Left ventricle myocardium inferior (tissue), 1 donor: ENCODE measurements around the gene NOB1. TPM values are rescaled to one million over a fixed set of nuclear protein-coding genes. Genes with fewer than 3 reads are reported as not detected.

Experiments
- DNase-seq: peaks from one replicate; pipeline ENCODE4 v3.0.0-alpha.2; 2020
- H3K27ac ChIP-seq: fragments of 200-600 bp; replicated peaks from 2 replicates; pipeline ENCODE4 v1.8.0; 2021
- H3K27me3 ChIP-seq: fragments of 200-600 bp; 2 replicates; pipeline ENCODE4 v1.8.0; 2021; ENCODE audit warnings: low read depth
- H3K36me3 ChIP-seq: fragments of 200-600 bp; 2 replicates; pipeline ENCODE4 v1.8.0; 2021
- H3K4me1 ChIP-seq: fragments of 200-600 bp; 2 replicates; pipeline ENCODE4 v1.8.0; 2021
- H3K4me3 ChIP-seq: fragments of 200-600 bp; 2 replicates; pipeline ENCODE4 v1.8.0; 2021; ENCODE audit warnings: mild to moderate bottlenecking, moderate library complexity
- H3K9me3 ChIP-seq: fragments of 200-600 bp; replicated peaks from 2 replicates; pipeline ENCODE4 v1.8.0; 2021
- intact Hi-C: fragments of 100-400 bp; cut with micrococcal nuclease; formaldehyde crosslinking; loops from one replicate; pipeline ENCODE4 v1.11.0; 2022
- total RNA-seq: library from RNA; stranded (reverse); fragmentation: NEBNext Ultra II Directional; extraction: Animal tissue kit (Norgen Biotek cat#: 25700); gene quantifications from one replicate; pipeline ENCODE4 v1.2.1, GENCODE V29; 2021
- TF ChIP-seq, protein P1 (sequence below): fragments of 200-600 bp; IDR thresholded peaks from 2 replicates; pipeline ENCODE4 v1.8.0; 2021; ENCODE audit warnings: antibody characterized with exemption, mild to moderate bottlenecking, borderline replicate concordance
- donor health status: DM: no; HTN: yes; CAD: no; lungs with severe emphysema.

NOB1 gene
- total RNA-seq, 1 donor from 2014 or later: 14.7 TPM

DNA sequence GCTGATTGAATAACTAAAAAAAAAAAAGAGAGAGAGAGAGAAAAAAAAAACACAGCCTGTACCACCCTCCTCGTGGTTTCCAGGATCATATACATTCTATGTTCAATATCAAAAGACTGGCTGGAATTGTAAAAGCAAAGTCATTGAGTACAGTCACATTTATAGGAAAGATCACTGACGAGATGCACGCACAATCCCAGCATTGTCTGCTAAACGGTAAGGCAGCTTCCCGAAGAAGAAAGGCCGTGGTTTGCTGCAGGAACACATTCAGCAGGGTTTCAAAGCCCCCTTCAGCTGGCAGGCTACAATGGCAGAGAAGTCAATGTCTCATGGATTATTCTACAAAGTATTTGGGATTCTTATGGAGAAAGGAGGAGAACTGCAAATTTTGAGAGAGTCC, 37.7 kb downstream of the NOB1 start:
- intact Hi-C loops: no loop called here
- no peaks in the 10 kb centered on the region for H3K9me3 ChIP-seq
- H3K36me3 ChIP-seq: peaks cover 61% of the 10 kb centered on the region
- no peak overlapping the region for H3K4me3 ChIP-seq
- DNase-seq: no peak
- TF ChIP-seq, protein P1, sequence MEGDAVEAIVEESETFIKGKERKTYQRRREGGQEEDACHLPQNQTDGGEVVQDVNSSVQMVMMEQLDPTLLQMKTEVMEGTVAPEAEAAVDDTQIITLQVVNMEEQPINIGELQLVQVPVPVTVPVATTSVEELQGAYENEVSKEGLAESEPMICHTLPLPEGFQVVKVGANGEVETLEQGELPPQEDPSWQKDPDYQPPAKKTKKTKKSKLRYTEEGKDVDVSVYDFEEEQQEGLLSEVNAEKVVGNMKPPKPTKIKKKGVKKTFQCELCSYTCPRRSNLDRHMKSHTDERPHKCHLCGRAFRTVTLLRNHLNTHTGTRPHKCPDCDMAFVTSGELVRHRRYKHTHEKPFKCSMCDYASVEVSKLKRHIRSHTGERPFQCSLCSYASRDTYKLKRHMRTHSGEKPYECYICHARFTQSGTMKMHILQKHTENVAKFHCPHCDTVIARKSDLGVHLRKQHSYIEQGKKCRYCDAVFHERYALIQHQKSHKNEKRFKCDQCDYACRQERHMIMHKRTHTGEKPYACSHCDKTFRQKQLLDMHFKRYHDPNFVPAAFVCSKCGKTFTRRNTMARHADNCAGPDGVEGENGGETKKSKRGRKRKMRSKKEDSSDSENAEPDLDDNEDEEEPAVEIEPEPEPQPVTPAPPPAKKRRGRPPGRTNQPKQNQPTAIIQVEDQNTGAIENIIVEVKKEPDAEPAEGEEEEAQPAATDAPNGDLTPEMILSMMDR: no peak
- no peaks in the 10 kb centered on the region for H3K27me3 ChIP-seq
- H3K4me1 ChIP-seq: no peaks in the 10 kb centered on the region
- no peak overlapping the region for H3K27ac ChIP-seq

DNA sequence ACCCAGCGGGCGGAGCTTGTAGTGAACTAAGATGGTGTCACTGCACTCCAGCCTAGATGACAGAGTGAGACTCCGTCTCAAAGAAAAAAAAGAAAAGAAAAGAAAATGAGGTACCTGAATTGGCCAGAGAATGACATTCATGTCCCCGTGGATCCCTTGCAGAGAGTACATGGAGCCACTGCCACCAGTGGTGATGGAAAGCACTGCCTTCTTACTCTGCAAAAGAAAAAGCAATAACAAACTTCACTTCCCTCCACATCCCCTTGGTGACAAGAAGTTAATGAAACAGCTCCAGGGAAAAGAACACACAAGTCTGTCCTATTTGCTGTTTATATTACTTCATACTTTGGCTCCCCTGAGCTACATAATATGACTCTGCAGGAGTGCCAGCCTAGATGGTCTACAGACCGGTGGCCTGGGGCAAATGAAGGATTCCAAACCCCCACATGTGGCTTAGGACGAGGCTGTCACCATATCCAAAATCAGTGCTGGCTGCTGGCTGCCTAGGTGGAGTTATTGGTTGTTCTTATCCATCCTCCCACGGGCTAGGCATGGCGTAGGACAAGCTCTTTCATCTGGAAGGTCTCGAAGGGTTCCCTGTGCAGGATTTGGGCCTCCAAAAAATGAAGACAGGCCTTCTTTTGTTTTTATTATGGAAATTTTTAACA, 41.7 kb downstream of the NOB1 start:
- TF ChIP-seq, protein P1: no peak
- peaks cover 65% of the 10 kb centered on the region for H3K36me3 ChIP-seq
- H3K4me3 ChIP-seq: no peak overlapping the region
- no peaks in the 10 kb centered on the region for H3K27me3 ChIP-seq
- H3K9me3 ChIP-seq: no peaks in the 10 kb centered on the region
- intact Hi-C loops: loop anchor here (5.0 kb wide), 1 partner anchor 39 kb away; the partner anchor contains the start of gene NOB1
- no peak for DNase-seq
- no peak overlapping the region for H3K27ac ChIP-seq
- H3K4me1 ChIP-seq: peaks cover 7% of the 10 kb centered on the region

DNA sequence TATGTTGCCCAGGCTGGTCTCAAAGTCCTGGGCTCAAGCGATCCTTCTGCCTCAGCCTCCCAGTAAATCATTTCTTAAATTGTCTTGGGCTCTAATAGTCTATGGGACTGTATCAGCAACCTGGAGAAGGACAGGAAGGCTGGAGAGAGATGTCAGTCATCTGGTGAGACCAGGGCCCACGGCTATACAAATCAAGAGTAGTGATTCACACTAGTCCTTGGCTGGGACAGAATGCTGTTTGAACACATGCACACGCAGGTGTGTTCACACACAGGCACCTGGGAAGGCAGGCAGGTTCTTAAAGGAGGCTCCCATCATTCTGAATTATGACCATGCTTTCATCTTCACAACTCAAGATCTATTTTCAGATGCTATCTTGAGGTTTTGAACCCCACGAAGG, 42.4 kb downstream of the NOB1 start:
- Histone ChIP-seq H3K27me3 (no peaks in the 10 kb centered on the region), H3K27ac (no peak overlapping the region), H3K36me3 (peaks cover 61% of the 10 kb centered on the region), H3K4me1 (peaks cover 7% of the 10 kb centered on the region), H3K9me3 (no peaks in the 10 kb centered on the region), H3K4me3 (no peak overlapping the region)
- intact Hi-C loops: loop anchor here (5.0 kb wide), 1 partner anchor 40 kb away; the partner anchor contains the start of gene NOB1
- TF ChIP-seq, protein P1: no peak
- no peak for DNase-seq

DNA sequence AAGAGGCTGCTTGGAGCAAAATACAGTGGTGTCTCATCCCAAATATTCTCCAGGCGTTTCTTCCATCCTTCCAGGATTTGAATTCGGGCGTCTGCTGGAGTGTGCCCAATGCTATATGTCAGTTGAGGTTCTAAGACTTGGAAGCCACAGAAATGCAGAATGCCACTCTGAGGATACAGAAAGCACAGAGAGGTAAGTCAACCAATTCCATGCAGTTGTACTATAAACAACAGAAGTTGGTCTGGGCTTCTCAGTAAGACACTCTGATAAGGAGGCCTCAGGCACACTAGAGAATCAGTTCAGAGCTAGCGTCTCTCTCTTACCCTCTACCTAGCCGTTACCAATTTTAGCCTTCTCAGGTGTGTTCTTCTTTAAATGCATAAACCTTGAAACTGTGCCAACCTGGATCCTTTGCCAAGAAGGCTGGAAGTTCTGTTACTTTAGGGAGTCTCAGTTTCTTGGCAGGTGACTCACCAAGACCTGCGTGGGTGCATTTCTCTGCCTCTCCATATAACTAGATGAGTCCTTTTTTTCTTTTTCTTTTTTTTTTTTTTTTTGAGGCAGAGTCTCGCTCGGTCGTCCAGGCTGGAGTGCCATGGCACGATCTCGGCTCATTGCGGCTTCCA, 43.5 kb downstream of the NOB1 start:
- H3K4me1 ChIP-seq: peaks cover 7% of the 10 kb centered on the region
- TF ChIP-seq, protein P1: no peak
- intact Hi-C loops: loop anchor here (5.0 kb wide), 1 partner anchor 41 kb away; the partner anchor contains the start of gene NOB1
- no peaks in the 10 kb centered on the region for H3K9me3 ChIP-seq
- DNase-seq: no peak
- no peaks in the 10 kb centered on the region for H3K27me3 ChIP-seq
- peaks cover 53% of the 10 kb centered on the region for H3K36me3 ChIP-seq
- no peak overlapping the region for H3K27ac ChIP-seq
- no peak overlapping the region for H3K4me3 ChIP-seq

DNA sequence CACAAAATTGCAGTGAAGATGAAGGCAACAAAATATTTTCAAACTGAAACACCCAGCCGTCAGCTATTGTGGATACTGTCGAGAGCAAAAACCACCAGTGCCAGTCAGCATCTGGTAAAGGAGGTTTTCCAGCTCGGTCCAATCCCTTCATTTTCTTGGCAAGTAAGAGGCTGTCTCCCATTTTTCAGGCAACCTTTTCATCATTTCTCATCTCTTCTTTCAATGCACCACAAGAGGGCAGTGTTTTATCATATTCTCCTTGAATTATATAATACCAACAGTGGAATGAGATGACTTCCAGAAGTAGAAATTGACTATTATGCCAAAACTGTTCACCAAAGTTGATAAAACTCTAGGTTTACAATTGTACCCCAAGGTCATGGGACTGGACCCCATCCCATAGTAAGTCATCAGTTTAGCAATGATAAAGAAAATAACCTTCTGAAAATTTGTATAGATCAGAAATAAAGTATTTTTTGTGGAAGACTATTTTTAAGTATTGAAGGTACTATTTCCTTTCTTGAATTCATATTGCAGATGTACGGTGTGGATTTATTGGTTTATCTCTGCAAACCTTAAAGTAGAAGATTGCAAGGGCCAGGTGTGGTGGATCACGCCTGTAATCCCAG, 45.2 kb downstream of the NOB1 start:
- H3K4me1 ChIP-seq: peaks cover 7% of the 10 kb centered on the region
- H3K4me3 ChIP-seq: no peak overlapping the region
- DNase-seq: no peak
- no peaks in the 10 kb centered on the region for H3K27me3 ChIP-seq
- no peaks in the 10 kb centered on the region for H3K9me3 ChIP-seq
- peak overlapping the region; percentile 42 for H3K27ac ChIP-seq
- peaks cover 36% of the 10 kb centered on the region for H3K36me3 ChIP-seq
- intact Hi-C loops: loop anchor here (5.0 kb wide), 1 partner anchor 43 kb away; the partner anchor contains the start of gene NOB1
- TF ChIP-seq, protein P1: peak; percentile 78
